ENCODE measurements around the gene CD36. TPM values are rescaled to one million over a fixed set of nuclear protein-coding genes. Genes with fewer than 3 reads are reported as not detected.
"Not testable (repeated sequence)": the region's sequence is repeated elsewhere in the genome, so short reads cannot be mapped to it uniquely, and the experiment has no call there.

CD36 gene
- total and polyA plus RNA-seq, 12 donors, result 190 to 1,458 (median 916) TPM

DNA sequence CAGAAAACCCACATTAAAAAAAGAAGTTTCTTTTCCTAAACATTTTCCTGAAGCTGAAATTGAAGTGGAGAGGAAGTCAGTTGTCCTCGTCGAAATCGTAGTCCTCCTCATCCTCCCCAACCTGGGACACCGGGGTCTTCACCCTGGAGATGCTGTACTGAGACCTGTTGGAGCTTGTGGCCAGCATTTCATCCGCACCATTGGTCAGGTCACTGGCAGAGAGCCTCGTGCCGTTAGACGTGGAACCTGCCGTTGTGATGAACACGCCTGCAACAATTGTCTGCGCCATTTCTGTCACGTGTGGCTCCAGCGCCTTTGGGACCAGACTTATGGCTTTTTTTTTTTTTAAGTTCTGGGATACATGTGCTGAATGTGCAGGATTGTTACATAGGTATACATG, 23.8 kb downstream of the CD36 start:
- ATAC-seq (peak in 3 of 8 donors; percentile 30 to 58 (median 39)), DNase-seq (no peak)
- H3K9me3 ChIP-seq, result no peaks in the 10 kb centered on the region
- H3K4me1 ChIP-seq, result peaks cover 2 to 71% (median 31%) of the 10 kb centered on the region in 9 donors
- peaks cover 0 to 99% (median 31%) of the 10 kb centered on the region in 9 donors for H3K36me3 ChIP-seq
- H3K27ac ChIP-seq, result peak overlapping the region in 1 of 10 donors; percentile 79
- H3K27me3 ChIP-seq, result no peaks in the 10 kb centered on the region
- H3K4me3 ChIP-seq, result no peak overlapping the region
- TF ChIP-seq, protein P1, sequence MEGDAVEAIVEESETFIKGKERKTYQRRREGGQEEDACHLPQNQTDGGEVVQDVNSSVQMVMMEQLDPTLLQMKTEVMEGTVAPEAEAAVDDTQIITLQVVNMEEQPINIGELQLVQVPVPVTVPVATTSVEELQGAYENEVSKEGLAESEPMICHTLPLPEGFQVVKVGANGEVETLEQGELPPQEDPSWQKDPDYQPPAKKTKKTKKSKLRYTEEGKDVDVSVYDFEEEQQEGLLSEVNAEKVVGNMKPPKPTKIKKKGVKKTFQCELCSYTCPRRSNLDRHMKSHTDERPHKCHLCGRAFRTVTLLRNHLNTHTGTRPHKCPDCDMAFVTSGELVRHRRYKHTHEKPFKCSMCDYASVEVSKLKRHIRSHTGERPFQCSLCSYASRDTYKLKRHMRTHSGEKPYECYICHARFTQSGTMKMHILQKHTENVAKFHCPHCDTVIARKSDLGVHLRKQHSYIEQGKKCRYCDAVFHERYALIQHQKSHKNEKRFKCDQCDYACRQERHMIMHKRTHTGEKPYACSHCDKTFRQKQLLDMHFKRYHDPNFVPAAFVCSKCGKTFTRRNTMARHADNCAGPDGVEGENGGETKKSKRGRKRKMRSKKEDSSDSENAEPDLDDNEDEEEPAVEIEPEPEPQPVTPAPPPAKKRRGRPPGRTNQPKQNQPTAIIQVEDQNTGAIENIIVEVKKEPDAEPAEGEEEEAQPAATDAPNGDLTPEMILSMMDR (IDR thresholded peaks at IDR 0.05), result no peak
- intact Hi-C loops (cut with DNase I), result loop anchor here in 4 of 10 donors (5.0 to 10.0 kb wide), 4 partner anchors 147 to 240 kb away; partner anchors contain the start of gene GNAT3 (in 1 of the 4)
- WGBS, 2 donors, result 68 to 85% methylated on average over 13 of the region's 13 CpGs

DNA sequence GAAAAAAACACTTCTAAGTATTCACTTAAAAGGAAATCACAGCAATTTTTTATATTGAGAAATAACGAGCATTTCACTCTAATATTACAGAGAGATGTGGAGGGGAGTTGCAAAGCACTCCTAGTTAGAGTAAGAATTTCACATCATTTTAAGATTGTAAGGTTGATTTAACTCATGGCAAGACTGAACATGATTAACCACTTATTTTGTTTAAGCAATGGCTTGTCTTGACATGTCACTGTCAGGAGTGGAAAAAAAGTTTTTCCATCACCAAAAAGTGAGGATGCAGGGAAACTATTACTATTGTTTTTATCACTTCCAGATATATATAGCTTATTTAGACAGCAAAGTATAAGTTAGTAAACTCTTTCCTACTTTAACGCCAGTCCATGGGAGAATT, 27.1 kb downstream of the CD36 start:
- intact Hi-C loops (cut with DNase I), result loop anchor here in 2 of 10 donors (10.0 kb wide), 2 partner anchors 151 to 231 kb away; partner anchors contain the start of gene GNAT3 (in 1 of the 2)
- Histone ChIP-seq H3K27ac (peak overlapping the region in 2 of 10 donors; percentile 10 to 34), H3K9me3 (no peaks in the 10 kb centered on the region), H3K36me3 (peaks cover 0 to 100% (median 37%) of the 10 kb centered on the region in 9 donors), H3K27me3 (no peaks in the 10 kb centered on the region), H3K4me3 (no peak overlapping the region), H3K4me1 (peaks cover 0 to 42% (median 15%) of the 10 kb centered on the region in 9 donors)
- no peak for DNase-seq
- ATAC-seq, result no peak
- TF ChIP-seq, protein P1 (IDR thresholded peaks at IDR 0.05), result no peak
- 87 to 91% methylated on average over 2 of the region's 2 CpGs for WGBS, 2 donors

DNA sequence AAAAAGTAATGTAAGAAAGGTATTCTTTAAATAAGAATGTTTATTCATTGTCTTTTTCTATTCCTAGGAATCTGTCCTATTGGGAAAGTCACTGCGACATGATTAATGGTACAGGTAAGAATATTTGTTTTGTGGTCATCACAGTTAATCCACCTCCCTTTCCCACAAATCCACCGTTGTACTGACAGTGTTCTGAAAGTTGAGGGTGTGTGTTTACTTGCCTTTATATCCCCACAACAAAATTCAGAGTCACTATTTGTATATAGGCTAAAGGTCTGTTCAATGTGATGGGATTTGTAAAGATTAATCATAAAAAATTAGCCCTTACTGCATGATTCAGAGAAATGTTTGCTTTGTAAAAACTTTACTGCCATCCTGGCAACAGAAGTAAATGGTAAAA, 27.9 kb downstream of the CD36 start:
- TF ChIP-seq, protein P1 (IDR thresholded peaks at IDR 0.05), result no peak
- H3K27me3 ChIP-seq, result no peaks in the 10 kb centered on the region
- DNase-seq (no peak), ATAC-seq (no peak)
- WGBS, 2 donors, result 84 to 90% methylated on average over 2 of the region's 2 CpGs
- H3K4me1 ChIP-seq, result peaks cover 0 to 37% (median 11%) of the 10 kb centered on the region in 9 donors
- H3K9me3 ChIP-seq, result no peaks in the 10 kb centered on the region
- H3K4me3 ChIP-seq, result no peak overlapping the region
- intact Hi-C loops (cut with DNase I), result loop anchor here in 2 of 10 donors (10.0 kb wide), 2 partner anchors 152 to 232 kb away; partner anchors contain the start of gene GNAT3 (in 1 of the 2)
- peak overlapping the region in 3 of 10 donors; percentile 5 to 18 (median 10) for H3K27ac ChIP-seq
- H3K36me3 ChIP-seq, result peaks cover 0 to 100% (median 46%) of the 10 kb centered on the region in 9 donors

DNA sequence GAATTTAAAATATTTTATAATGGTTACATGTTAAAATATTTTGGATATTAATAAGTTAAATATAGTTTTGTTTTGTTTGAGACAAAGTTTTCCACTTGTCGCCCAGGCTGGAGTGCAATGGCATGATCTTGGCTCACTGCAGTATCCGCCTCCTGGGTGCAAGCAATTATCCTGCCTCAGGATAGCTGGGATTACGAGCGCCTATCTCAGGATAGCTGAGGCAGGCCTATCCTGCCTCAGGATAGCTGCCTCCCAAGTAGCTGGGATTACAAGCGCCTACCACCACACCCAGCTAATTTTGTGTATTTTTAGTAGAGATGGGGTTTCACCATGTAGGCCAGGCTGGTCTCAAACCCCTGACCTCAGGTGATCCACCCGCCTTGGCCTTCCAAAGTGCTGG, 30.9 kb downstream of the CD36 start:
- H3K4me1 ChIP-seq, result peaks cover 0 to 13% (median 0%) of the 10 kb centered on the region in 9 donors
- peak overlapping the region in 1 of 10 donors; percentile 22 for H3K27ac ChIP-seq
- DNase-seq, H3K27me3 ChIP-seq, H3K9me3 ChIP-seq, H3K4me3 ChIP-seq: not testable (repeated sequence)
- ATAC-seq, result peak in 1 of 8 donors; percentile 38
- intact Hi-C loops (cut with DNase I), result loop anchor here in 2 of 10 donors (10.0 kb wide), 2 partner anchors 155 to 235 kb away; partner anchors contain the start of gene GNAT3 (in 1 of the 2)
- WGBS, 2 donors, result 84 to 88% methylated on average over 6 of the region's 6 CpGs
- peaks cover 0 to 100% (median 41%) of the 10 kb centered on the region in 9 donors for H3K36me3 ChIP-seq

DNA sequence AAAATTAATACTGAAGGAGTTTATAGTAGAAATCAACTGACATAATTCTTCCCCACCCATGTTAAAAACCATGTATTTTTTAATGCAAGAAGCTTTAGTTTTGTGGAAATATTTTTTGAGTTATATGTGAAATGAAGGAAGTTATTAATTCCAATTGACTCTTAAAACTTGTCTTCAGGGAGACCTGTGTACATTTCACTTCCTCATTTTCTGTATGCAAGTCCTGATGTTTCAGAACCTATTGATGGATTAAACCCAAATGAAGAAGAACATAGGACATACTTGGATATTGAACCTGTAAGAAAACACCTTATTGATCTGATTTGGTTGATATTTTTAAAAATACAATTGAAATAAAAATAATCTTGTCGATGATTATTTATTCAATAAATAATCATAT, 33.3 kb downstream of the CD36 start:
- Histone ChIP-seq H3K36me3 (peaks cover 0 to 100% (median 33%) of the 10 kb centered on the region in 9 donors), H3K9me3 (no peaks in the 10 kb centered on the region), H3K27me3 (no peaks in the 10 kb centered on the region), H3K4me1 (peaks cover 0 to 10% (median 0%) of the 10 kb centered on the region in 9 donors), H3K4me3 (no peak overlapping the region), H3K27ac (no peak overlapping the region)
- no peak for ATAC-seq
- TF ChIP-seq, protein P1 (IDR thresholded peaks at IDR 0.05), result no peak
- DNase-seq, result no peak
- intact Hi-C loops (cut with DNase I), result no loop called here
- 96 to 97% methylated on average over 1 of the region's 1 CpG for WGBS, 2 donors

All from heart right ventricle (tissue), 16 donors.